Keratinocyte (primary cell): Measurements from ENCODE around the gene GPR63. TPM values are rescaled to one million over a fixed set of nuclear protein-coding genes. Genes with fewer than 3 reads are reported as not detected.

Experiments used
- DNase-seq: peaks from one replicate; pipeline ENCODE4 v3.0.0-alpha.2; 2011; ENCODE audit warnings: low read depth, missing footprints, low spot score
- FAIRE-seq: peaks from 2 replicates; lab custom pipeline; 2011; peaks lifted over from hg19 to GRCh38; lab: Jason Lieb, UNC
- H2AFZ ChIP-seq: 2 replicates; pipeline ENCODE4 v1.6.0; 2012; ENCODE audit warnings: low read length, control low read depth, inconsistent platforms; ENCODE audit not compliant: control insufficient read depth
- H3K27ac ChIP-seq: 2 replicates; pipeline ENCODE4 v1.5.1; 2011; ENCODE audit warnings: low read length; ENCODE audit not compliant: control insufficient read depth, insufficient read depth
- H3K27me3 ChIP-seq: 3 replicates; pipeline ENCODE4 v1.6.0; 2011; ENCODE audit warnings: low read length; ENCODE audit not compliant: control insufficient read depth, insufficient read depth; ENCODE audit errors: extremely low read depth
- H3K36me3 ChIP-seq, 2 experiments: 2 replicates in 1 of 2; 3 replicates in 1 of 2; pipeline ENCODE4 v1.5.1; 2011; ENCODE audit warnings: low read length in 2 of 2, mild to moderate bottlenecking in 1 of 2; ENCODE audit not compliant: control insufficient read depth in 2 of 2, insufficient read depth in 2 of 2; ENCODE audit errors: extremely low read depth in 1 of 2
- H3K4me1 ChIP-seq: 3 replicates; pipeline ENCODE4 v1.5.1; 2011; ENCODE audit warnings: low read length; ENCODE audit not compliant: control insufficient read depth, insufficient read depth; ENCODE audit errors: extremely low read depth
- H3K4me2 ChIP-seq: 3 replicates; pipeline ENCODE4 v1.6.0; 2011; ENCODE audit warnings: low read depth, low read length; ENCODE audit not compliant: control insufficient read depth, insufficient read depth; ENCODE audit errors: extremely low read depth
- H3K4me3 ChIP-seq, 3 experiments: fragments of 200-600 bp in 1 of 3; sonication (generic) in 1 of 3; 2 replicates in 2 of 3; 3 replicates in 1 of 3; pipeline ENCODE4 v1.5.1; 2011 to 2016; ENCODE audit warnings: low read length in 3 of 3, mild to moderate bottlenecking in 3 of 3, control low read depth in 2 of 3, inconsistent platforms in 1 of 3, low read depth in 1 of 3, mixed read lengths in 1 of 3, mixed run types in 1 of 3, moderate library complexity in 1 of 3; ENCODE audit not compliant: control insufficient read depth in 2 of 3, insufficient read depth in 2 of 3; ENCODE audit errors: extremely low read depth in 1 of 3
- H3K79me2 ChIP-seq: 2 replicates; pipeline ENCODE4 v1.6.0; 2012; ENCODE audit warnings: low read length; ENCODE audit not compliant: control insufficient read depth, insufficient read depth
- H3K9ac ChIP-seq: 3 replicates; pipeline ENCODE4 v1.6.0; 2011; ENCODE audit warnings: low read length; ENCODE audit not compliant: control insufficient read depth, insufficient read depth; ENCODE audit errors: extremely low read depth
- H3K9me1 ChIP-seq: 3 replicates; pipeline ENCODE4 v1.6.0; 2011; ENCODE audit warnings: low read length; ENCODE audit not compliant: control insufficient read depth, insufficient read depth; ENCODE audit errors: extremely low read depth
- H3K9me3 ChIP-seq: 2 replicates; pipeline ENCODE4 v1.5.1; 2012; ENCODE audit warnings: low read depth, low read length; ENCODE audit not compliant: control insufficient read depth
- H4K20me1 ChIP-seq: 3 replicates; pipeline ENCODE4 v1.6.0; 2011; ENCODE audit warnings: low read length; ENCODE audit not compliant: control insufficient read depth, insufficient read depth; ENCODE audit errors: extremely low read depth
- EZH2 ChIP-seq: IDR thresholded peaks from one replicate; pipeline ENCODE4 v1.6.1; 2012; ENCODE audit warnings: inconsistent platforms, mild to moderate bottlenecking, low read length, moderate library complexity
- dilution Hi-C: fragments of 300-500 bp; cut with MboI; formaldehyde crosslinking; loops from one replicate; pipeline ENCODE4 v1.7.0; 2020; ENCODE audit warnings: low sequenced_read_pairs; ENCODE audit not compliant: extremely low pct_ligation_motif_present
- polyA plus RNA-seq, 5 experiments: library from polyadenylated mRNA; depleted of rRNA in 3 of 5; stranded (reverse) in 3 of 5; stranded (forward) in 1 of 5; unstranded in 1 of 5; fragments of >200 nt; gene quantifications; 1 replicate in 1 of 5; 2 replicates in 3 of 5; 3 replicates in 1 of 5; pipeline versions ENCODE4 v1.2.1 to v1.2.3, GENCODE V29; 2011 to 2012; ENCODE audit warnings: missing spikeins in 2 of 5, low read depth in 1 of 5, low replicate concordance in 1 of 5
- TF ChIP-seq, protein P1 (sequence below), 3 experiments: IDR thresholded peaks in 1 of 3; conservative IDR thresholded peaks in 1 of 3; optimal IDR thresholded peaks in 1 of 3; 2 replicates in 2 of 3; 3 replicates in 1 of 3; pipeline versions ENCODE3 to v1.5.1; 2011; ENCODE audit warnings: low read length in 3 of 3, mild to moderate bottlenecking in 3 of 3, moderate library complexity in 2 of 3, control low read depth in 1 of 3, inconsistent platforms in 1 of 3; ENCODE audit not compliant: insufficient read depth in 2 of 3; ENCODE audit errors: extremely low read depth in 1 of 3

Gene GPR63
- polyA plus RNA-seq, 1 donor (not counting 4 experiments of a cell fraction or from before 2014, with no cell fraction given), result 1.9 TPM

DNA sequence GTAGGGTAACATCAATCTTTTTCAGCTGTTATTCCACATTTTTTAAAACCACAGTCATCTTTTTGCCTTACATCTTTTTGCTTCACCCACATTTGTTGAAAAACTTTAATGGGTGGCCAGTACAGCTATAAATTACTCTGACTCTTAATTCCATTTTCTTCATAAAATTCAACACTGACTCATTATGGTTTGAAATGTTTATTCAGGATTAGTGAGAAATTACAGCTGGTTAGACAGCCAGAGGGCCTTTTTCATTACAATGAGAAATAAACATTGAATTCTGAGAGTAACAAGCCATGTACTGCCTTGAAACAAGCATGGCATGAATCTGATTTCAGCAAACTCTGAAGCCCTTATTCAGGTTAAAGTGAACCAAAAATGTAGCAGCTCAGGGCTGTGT is 40.9 kb upstream of the GPR63 start:
- Histone ChIP-seq H3K4me2 (no peak overlapping the region), H3K4me3 (no peak overlapping the region), H2AFZ (no peak overlapping the region), H3K27ac (no peak overlapping the region), H3K4me1 (no peaks in the 10 kb centered on the region), H3K27me3 (no peaks in the 10 kb centered on the region), H3K9me3 (no peaks in the 10 kb centered on the region), H3K9ac (no peak overlapping the region), H3K36me3 (no peaks in the 10 kb centered on the region), H3K79me2 (no peaks in the 10 kb centered on the region), H3K9me1 (no peaks in the 10 kb centered on the region), H4K20me1 (no peaks in the 10 kb centered on the region)
- FAIRE-seq (no peak), DNase-seq (no peak)
- dilution Hi-C loops, result no loop called here
- no peak for TF ChIP-seq EZH2
- TF ChIP-seq, protein P1, sequence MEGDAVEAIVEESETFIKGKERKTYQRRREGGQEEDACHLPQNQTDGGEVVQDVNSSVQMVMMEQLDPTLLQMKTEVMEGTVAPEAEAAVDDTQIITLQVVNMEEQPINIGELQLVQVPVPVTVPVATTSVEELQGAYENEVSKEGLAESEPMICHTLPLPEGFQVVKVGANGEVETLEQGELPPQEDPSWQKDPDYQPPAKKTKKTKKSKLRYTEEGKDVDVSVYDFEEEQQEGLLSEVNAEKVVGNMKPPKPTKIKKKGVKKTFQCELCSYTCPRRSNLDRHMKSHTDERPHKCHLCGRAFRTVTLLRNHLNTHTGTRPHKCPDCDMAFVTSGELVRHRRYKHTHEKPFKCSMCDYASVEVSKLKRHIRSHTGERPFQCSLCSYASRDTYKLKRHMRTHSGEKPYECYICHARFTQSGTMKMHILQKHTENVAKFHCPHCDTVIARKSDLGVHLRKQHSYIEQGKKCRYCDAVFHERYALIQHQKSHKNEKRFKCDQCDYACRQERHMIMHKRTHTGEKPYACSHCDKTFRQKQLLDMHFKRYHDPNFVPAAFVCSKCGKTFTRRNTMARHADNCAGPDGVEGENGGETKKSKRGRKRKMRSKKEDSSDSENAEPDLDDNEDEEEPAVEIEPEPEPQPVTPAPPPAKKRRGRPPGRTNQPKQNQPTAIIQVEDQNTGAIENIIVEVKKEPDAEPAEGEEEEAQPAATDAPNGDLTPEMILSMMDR (optimal IDR thresholded peaks at IDR 0.05 in 1 of 3, IDR thresholded peaks at IDR 0.05 in 1 of 3, conservative IDR thresholded peaks at IDR 0.05 in 1 of 3; ENCODE audit: extremely low read depth in 1 of 3, insufficient read depth in 2 of 3, low read length in 3 of 3), result no peak

DNA sequence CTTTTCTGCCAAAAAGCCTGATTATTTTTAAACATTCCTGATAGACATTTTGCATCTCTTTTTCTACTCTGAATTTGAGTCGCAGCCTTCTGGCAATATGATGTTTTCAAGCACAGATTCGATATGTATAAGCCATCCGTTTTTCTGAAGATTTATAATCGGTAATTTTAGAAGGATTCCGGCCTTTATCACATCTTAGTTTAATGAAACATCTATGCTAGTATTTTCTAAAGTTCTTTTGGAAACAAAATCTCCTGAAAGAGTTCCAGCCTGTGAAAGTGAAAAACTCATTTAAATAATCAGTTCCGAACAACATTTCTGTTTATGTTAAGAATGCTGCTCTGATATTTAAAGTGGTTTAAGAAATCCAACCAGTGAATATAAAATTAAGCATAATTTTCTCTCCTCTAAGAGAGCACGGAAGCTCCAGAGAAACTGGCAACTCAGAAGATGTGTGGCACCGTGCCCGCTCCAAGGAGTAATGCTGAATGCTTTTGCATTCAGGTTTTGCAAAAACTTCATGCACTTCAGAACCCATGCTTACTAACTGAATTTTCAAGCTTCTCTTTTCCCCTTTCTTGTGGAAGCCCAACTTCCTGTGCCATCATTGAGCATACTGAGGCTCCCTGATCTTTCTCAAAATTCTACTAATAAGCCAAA is 39.7 kb upstream of the GPR63 start:
- H3K4me1 ChIP-seq, result no peaks in the 10 kb centered on the region
- no peaks in the 10 kb centered on the region for H3K36me3 ChIP-seq
- FAIRE-seq (no peak), DNase-seq (no peak)
- dilution Hi-C loops, result no loop called here
- H2AFZ ChIP-seq, result no peak overlapping the region
- H3K79me2 ChIP-seq, result no peaks in the 10 kb centered on the region
- H3K27me3 ChIP-seq, result no peaks in the 10 kb centered on the region
- no peaks in the 10 kb centered on the region for H3K9me3 ChIP-seq
- no peak overlapping the region for H3K4me2 ChIP-seq
- no peak for TF ChIP-seq EZH2
- TF ChIP-seq, protein P1 (optimal IDR thresholded peaks at IDR 0.05 in 1 of 3, IDR thresholded peaks at IDR 0.05 in 1 of 3, conservative IDR thresholded peaks at IDR 0.05 in 1 of 3; ENCODE audit: extremely low read depth in 1 of 3, insufficient read depth in 2 of 3, low read length in 3 of 3), result no peak
- no peak overlapping the region for H3K27ac ChIP-seq
- H3K4me3 ChIP-seq, result no peak overlapping the region
- H3K9ac ChIP-seq, result no peak overlapping the region
- H3K9me1 ChIP-seq, result no peaks in the 10 kb centered on the region
- H4K20me1 ChIP-seq, result no peaks in the 10 kb centered on the region
